Measurements from ENCODE around the gene KRTAP5-11.

Gene KRTAP5-11

GRCh38 chr11:71564430-71564829, 18.2 kb downstream of the KRTAP5-11 start:
- Mint-ChIP-seq H3K36me3 (ENCODE audit: low read depth) (no peaks in the 10 kb centered on the region), H3K27ac (no peak overlapping the region), H3K4me1 (peaks cover 46% of the 10 kb centered on the region), H3K4me3 (no peak overlapping the region), H3K9me3 (peaks cover 22% of the 10 kb centered on the region), H3K27me3 (ENCODE audit: low read depth, poor library complexity) (peaks cover 23% of the 10 kb centered on the region)
- no peak for TF ChIP-seq CTCF (IDR thresholded peaks at IDR 0.05)
- no peak for DNase-seq

- TF ChIP-seq CTCF (IDR thresholded peaks at IDR 0.05): peak; percentile 23
- Mint-ChIP-seq H3K27ac (no peak overlapping the region), H3K9me3 (peaks cover 31% of the 10 kb centered on the region), H3K36me3 (ENCODE audit: low read depth) (no peaks in the 10 kb centered on the region), H3K4me1 (peaks cover 38% of the 10 kb centered on the region), H3K27me3 (ENCODE audit: low read depth, poor library complexity) (peaks cover 23% of the 10 kb centered on the region), H3K4me3 (no peak overlapping the region)
- peak; percentile 23 for DNase-seq
Measured at GRCh38 chr11:71563406-71563805, 19.3 kb downstream of the KRTAP5-11 start.

GRCh38 chr11:71562120-71562519, 20.6 kb downstream of the KRTAP5-11 start:
- no peak for TF ChIP-seq CTCF (IDR thresholded peaks at IDR 0.05)
- H3K27me3 Mint-ChIP-seq (ENCODE audit: low read depth, poor library complexity): peaks cover 26% of the 10 kb centered on the region
- no peaks in the 10 kb centered on the region for H3K36me3 Mint-ChIP-seq (ENCODE audit: low read depth)
- DNase-seq: no peak
- no peak overlapping the region for H3K27ac Mint-ChIP-seq
- peaks cover 26% of the 10 kb centered on the region for H3K4me1 Mint-ChIP-seq
- H3K4me3 Mint-ChIP-seq: no peak overlapping the region
- H3K9me3 Mint-ChIP-seq: peaks cover 43% of the 10 kb centered on the region

GRCh38 chr11:71558996-71559395, 23.7 kb downstream of the KRTAP5-11 start:
- TF ChIP-seq CTCF (IDR thresholded peaks at IDR 0.05): no peak
- Mint-ChIP-seq H3K27me3 (ENCODE audit: low read depth, poor library complexity) (peaks cover 20% of the 10 kb centered on the region), H3K27ac (no peak overlapping the region), H3K4me3 (no peak overlapping the region), H3K4me1 (peaks cover 4% of the 10 kb centered on the region), H3K36me3 (ENCODE audit: low read depth) (no peaks in the 10 kb centered on the region), H3K9me3 (peaks cover 44% of the 10 kb centered on the region)
- DNase-seq: no peak

GRCh38 chr11:71557257-71557656, 25.4 kb downstream of the KRTAP5-11 start:
- DNase-seq: no peak
- Mint-ChIP-seq H3K27ac (no peak overlapping the region), H3K4me3 (no peak overlapping the region)

More at GRCh38 chr11:71557257-71557656, 25.4 kb downstream of the KRTAP5-11 start:
- H3K36me3 Mint-ChIP-seq (ENCODE audit: low read depth): no peaks in the 10 kb centered on the region
- no peak for TF ChIP-seq CTCF (IDR thresholded peaks at IDR 0.05)
- peaks cover 44% of the 10 kb centered on the region for H3K9me3 Mint-ChIP-seq
- H3K4me1 Mint-ChIP-seq: no peaks in the 10 kb centered on the region
- peaks cover 11% of the 10 kb centered on the region for H3K27me3 Mint-ChIP-seq (ENCODE audit: low read depth, poor library complexity)
